Left ventricle myocardium superior (tissue), 1 donor: Measurements from ENCODE around the gene SLC22A16. TPM values are rescaled to one million over a fixed set of nuclear protein-coding genes. Genes with fewer than 3 reads are reported as not detected.
"Not testable (repeated sequence)": the region's sequence is repeated elsewhere in the genome, so short reads cannot be mapped to it uniquely, and the experiment has no call there.

ENCODE experiments used
- ATAC-seq: fragments of 200-7000 bp; cut with Tn5 transposase; one replicate; pipeline ENCODE4 v1.9.1; 2020; ENCODE audit warnings: mild to moderate bottlenecking, moderate library complexity
- DNase-seq: peaks from one replicate; pipeline ENCODE4 v3.0.0-alpha.2; 2020
- intact Hi-C: fragments of 100-400 bp; cut with micrococcal nuclease; formaldehyde crosslinking; loops from one replicate; pipeline ENCODE4 v1.11.0; 2022
- long read RNA-seq: library from polyadenylated mRNA; unstranded; transcript quantifications from one replicate; pipeline ENCODE4 v2.0.0, GENCODE V29; 2021
- total RNA-seq: library from RNA; stranded (reverse); fragmentation: NEBNext Ultra II Directional; extraction: Animal tissue kit (Norgen Biotek cat#: 25700); gene quantifications from one replicate; pipeline ENCODE4 v1.2.1, GENCODE V29; 2021
- donor health status: DM: no; HTN: yes; CAD: no; lungs with severe emphysema.

Gene SLC22A16
- total RNA-seq, result not detected
- long read RNA-seq, result 0 reads

GRCh38 chr6:110476046-110476849, at the start of gene SLC22A16:
SLC22A16 (minus strand) TSS chr6:110476613; CDS start chr6:110476574, 39 bp downstream.
- DNase-seq (peak; percentile 36), ATAC-seq (peak; percentile 53)
- intact Hi-C loops, result no loop called here

GRCh38 chr6:110525001-110525400, 48.6 kb upstream of the SLC22A16 start:
- intact Hi-C loops, result loop anchor here (10.0 kb wide), 1 partner anchor 430 kb away; the partner anchor contains the start of gene GTF3C6
- DNase-seq (no peak), ATAC-seq (no peak)

GRCh38 chr6:110524305-110524704, 47.9 kb upstream of the SLC22A16 start:
- DNase-seq, result no peak
- no peak for ATAC-seq
- intact Hi-C loops, result loop anchor here (10.0 kb wide), 1 partner anchor 430 kb away; the partner anchor contains the start of gene GTF3C6

- DNase-seq, result no peak
- ATAC-seq, result no peak
- intact Hi-C loops, result loop anchor here (10.0 kb wide), 1 partner anchor 431 kb away; the partner anchor contains the start of gene GTF3C6
These were observed 47.1 kb upstream of the SLC22A16 start for GRCh38 chr6:110523451-110524021.

GRCh38 chr6:110522427-110522826, 46.0 kb upstream of the SLC22A16 start:
- DNase-seq (no peak), ATAC-seq (peak; percentile 51)
- intact Hi-C loops, result loop anchor here (10.0 kb wide), 1 partner anchor 432 kb away; the partner anchor contains the start of gene GTF3C6

- intact Hi-C loops, result loop anchor here (10.0 kb wide), 1 partner anchor 434 kb away; the partner anchor contains the start of gene GTF3C6
- peak; percentile 40 for ATAC-seq
- no peak for DNase-seq
These were observed 44.7 kb upstream of the SLC22A16 start for GRCh38 chr6:110520992-110521543.

GRCh38 chr6:110520209-110520965, 44.0 kb upstream of the SLC22A16 start:
- intact Hi-C loops, result loop anchor here (10.0 kb wide), 1 partner anchor 434 kb away; the partner anchor contains the start of gene GTF3C6
- DNase-seq (no peak), ATAC-seq (no peak)

GRCh38 chr6:110517601-110518281, 41.3 kb upstream of the SLC22A16 start:
- DNase-seq (no peak), ATAC-seq (no peak)
- intact Hi-C loops, result no loop called here

GRCh38 chr6:110517034-110517433, 40.6 kb upstream of the SLC22A16 start:
- DNase-seq, result no peak
- intact Hi-C loops, result no loop called here
- ATAC-seq, result peak; percentile 30

GRCh38 chr6:110514818-110515217, 38.4 kb upstream of the SLC22A16 start:
- ATAC-seq, result no peak
- intact Hi-C loops, result no loop called here
- no peak for DNase-seq

GRCh38 chr6:110512991-110513390, 36.6 kb upstream of the SLC22A16 start:
- intact Hi-C loops, result no loop called here
- DNase-seq (no peak), ATAC-seq (no peak)

GRCh38 chr6:110512549-110512948, 36.1 kb upstream of the SLC22A16 start:
- intact Hi-C loops, ATAC-seq: not testable (repeated sequence)

GRCh38 chr6:110511401-110511800, 35.0 kb upstream of the SLC22A16 start:
- no peak for ATAC-seq

More at GRCh38 chr6:110512549-110512948, 36.1 kb upstream of the SLC22A16 start:
- DNase-seq, result not testable (repeated sequence)

GRCh38 chr6:110509617-110510241, 33.3 kb upstream of the SLC22A16 start:
- intact Hi-C loops, result no loop called here
- no peak for DNase-seq
- ATAC-seq, result peak; percentile 55

More at GRCh38 chr6:110511401-110511800, 35.0 kb upstream of the SLC22A16 start:
- DNase-seq, result no peak
- intact Hi-C loops, result no loop called here

- intact Hi-C loops, ATAC-seq, DNase-seq: not testable (repeated sequence)
These were observed 28.5 kb upstream of the SLC22A16 start for GRCh38 chr6:110504891-110505290.

GRCh38 chr6:110495949-110496348, 19.5 kb upstream of the SLC22A16 start:
- intact Hi-C loops, result no loop called here
- ATAC-seq (no peak), DNase-seq (no peak)

GRCh38 chr6:110493253-110493800, 16.9 kb upstream of the SLC22A16 start:
- intact Hi-C loops, result no loop called here
- DNase-seq (no peak), ATAC-seq (no peak)

GRCh38 chr6:110492584-110492983, 16.2 kb upstream of the SLC22A16 start:
- intact Hi-C loops, result no loop called here
- DNase-seq (no peak), ATAC-seq (no peak)
